OCI-LY7 (cell line): ENCODE results near the gene IFI27L1. TPM values are rescaled to one million over a fixed set of nuclear protein-coding genes. Genes with fewer than 3 reads are reported as not detected.

ENCODE experiments used
- Bru-seq: library from RNA; stranded (reverse); fragments of 400-500 nt; gene quantifications from one replicate; lab custom pipeline; 2021; lab: Mats Ljungman, UMichigan
- BruChase-seq, 2 experiments: library from RNA; stranded (reverse); fragments of 400-500 nt; gene quantifications; one replicate each; lab custom pipeline; 2021; lab: Mats Ljungman, UMichigan
- BruUV-seq: library from RNA; stranded (reverse); fragments of 400-500 nt; replicated peaks from 2 replicates; lab custom pipeline; 2021; lab: Mats Ljungman, UMichigan
- CTCF ChIA-PET: fragments of 300-600 bp; sonication (Branson Sonifier 250); formaldehyde crosslinking; loops from one replicate; lab custom pipeline; 2022; ENCODE audit warnings: antibody characterized with exemption; ENCODE audit not compliant: unreplicated experiment; lab: Charles Lee
- POLR2A ChIA-PET: fragments of 300-600 bp; sonication (Branson Sonifier 250); formaldehyde crosslinking; loops from one replicate; lab custom pipeline; 2022; ENCODE audit warnings: antibody characterized with exemption; lab: Charles Lee
- DNase-seq: peaks from one replicate; pipeline ENCODE4 v3.0.0-alpha.2; 2015; ENCODE audit warnings: low spot score
- H2AFZ ChIP-seq: fragments of 200-600 bp; sonication (generic), shearing (Covaris generic); 2 replicates; pipeline ENCODE4 v1.6.1; 2014; ENCODE audit warnings: mild to moderate bottlenecking, antibody characterized with exemption, low read length, moderate library complexity
- H3K27ac ChIP-seq: fragments of 200-600 bp; sonication (generic); 2 replicates; pipeline ENCODE4 v1.5.1; 2014; ENCODE audit warnings: mixed run types, low read depth, mild to moderate bottlenecking, moderate library complexity, low read length, inconsistent platforms; ENCODE audit not compliant: poor library complexity, severe bottlenecking
- H3K36me3 ChIP-seq: fragments of 200-600 bp; sonication (generic); 2 replicates; pipeline ENCODE4 v1.6.1; 2014; ENCODE audit warnings: mild to moderate bottlenecking, antibody characterized with exemption, low read length, moderate library complexity, mixed read lengths; ENCODE audit not compliant: insufficient read depth
- H3K4me1 ChIP-seq: fragments of 200-600 bp; sonication (generic); 2 replicates; pipeline ENCODE4 v1.5.1; 2014; ENCODE audit warnings: mild to moderate bottlenecking, low read length; ENCODE audit not compliant: insufficient read depth, poor library complexity, severe bottlenecking
- H3K4me2 ChIP-seq: fragments of 200-600 bp; sonication (generic); 2 replicates; pipeline ENCODE4 v1.6.1; 2014; ENCODE audit warnings: mild to moderate bottlenecking, low read length
- H3K4me3 ChIP-seq: fragments of 200-600 bp; sonication (generic); 2 replicates; pipeline ENCODE4 v1.5.1; 2014; ENCODE audit warnings: mild to moderate bottlenecking, low read depth, low read length; ENCODE audit not compliant: poor library complexity, severe bottlenecking
- H3K79me2 ChIP-seq: fragments of 200-600 bp; sonication (generic); 2 replicates; pipeline ENCODE4 v1.6.1; 2016; ENCODE audit warnings: low read depth, mild to moderate bottlenecking, low read length, moderate library complexity, mixed read lengths; ENCODE audit not compliant: insufficient read depth
- H3K9me2 ChIP-seq: fragments of 200-600 bp; sonication (generic); 2 replicates; pipeline ENCODE4 v1.6.1; 2016; ENCODE audit warnings: mild to moderate bottlenecking, low read length, mixed read lengths; ENCODE audit not compliant: insufficient read depth
- H3K9me3 ChIP-seq: fragments of 200-600 bp; sonication (generic); 2 replicates; pipeline ENCODE4 v1.6.1; 2014; ENCODE audit warnings: mild to moderate bottlenecking, mixed run types, low read length, mixed read lengths
- H4K20me1 ChIP-seq: fragments of 200-600 bp; sonication (generic); 2 replicates; pipeline ENCODE4 v1.6.1; 2014; ENCODE audit warnings: mild to moderate bottlenecking, antibody characterized with exemption, low read length, moderate library complexity, mixed read lengths; ENCODE audit not compliant: insufficient read depth
- CTCF ChIP-seq: fragments of 200-600 bp; sonication (generic); conservative IDR thresholded peaks from 2 replicates; pipeline ENCODE4 v1.5.1; 2014; ENCODE audit warnings: mild to moderate bottlenecking, antibody characterized with exemption, low read length, moderate library complexity, mixed read lengths
- EZH2phosphoT487 ChIP-seq: fragments of 200-600 bp; sonication (generic); IDR thresholded peaks from 2 replicates; pipeline ENCODE4 v1.6.1; 2018; ENCODE audit warnings: low read depth, borderline replicate concordance, mild to moderate bottlenecking, mixed run types, antibody characterized with exemption, low read length, moderate library complexity, mixed read lengths
- intact Hi-C: fragments of 100-400 bp; cut with micrococcal nuclease; formaldehyde crosslinking; loops from one replicate; pipeline ENCODE4 v1.10.0; 2022; ENCODE audit not compliant: unreplicated experiment
- long read RNA-seq: library from polyadenylated mRNA; stranded (forward); transcript quantifications from one replicate; pipeline ENCODE4 v2.0.0, GENCODE V29; 2022
- total RNA-seq, 2 experiments: library from RNA; depleted of rRNA in 1 of 2; stranded (reverse); fragments of >200 nt in 1 of 2; shearing (Covaris generic) in 1 of 2; gene quantifications; 2 replicates each; pipeline ENCODE4 v1.2.3, GENCODE V29; 2014 to 2022

The IFI27L1 gene
- 40.0 and 49.0 TPM in 2 replicates for total RNA-seq (2014; rRNA removed; shearing (Covaris generic))
- 61.5 and 63.4 TPM in 2 replicates for total RNA-seq (2022)
- percentile 73 among the genes with signal in this experiment for Bru-seq, nascent RNA
- percentile 84 among the genes with signal in this experiment for BruChase-seq, experiment 1, labeled RNA remaining after a 6-hour chase
- percentile 83 among the genes with signal in this experiment for BruChase-seq, experiment 2, labeled RNA remaining after a 2-hour chase
- long read RNA-seq, transcript IFI27L1-209 (5 exons, 680 nt): major isoform, 10 of 64 reads
- long read RNA-seq, partial matches to known transcripts: 3 of 64 reads
- long read RNA-seq, other reads (novel, unspliced or antisense): 46 of 64 reads

GRCh38 chr14:94080621-94081385 is at the start of gene IFI27L1, which contains the start of gene DDX24:
TSS of gene IFI27L1 (plus strand) at chr14:94081310. CDS start at chr14:94096938, 15,628 bp downstream.
TSS of gene DDX24 (minus strand) at chr14:94081202. CDS start at chr14:94079742, 1,460 bp downstream.
- H3K4me2 ChIP-seq: peak within 1 kb of the TSS; percentile 98
- H3K9me2 ChIP-seq: peaks cover 5% of the 10 kb centered on the region; the same call in 1 of the 2 replicates
- H3K79me2 ChIP-seq: peaks cover 59% of the 10 kb centered on the region
- TF ChIP-seq EZH2phosphoT487 (no peak), CTCF (no peak)
- peak; percentile 96 for DNase-seq
- BruUV-seq: no TSS peak
- H3K36me3 ChIP-seq: peaks cover 37% of the 10 kb centered on the region
- H4K20me1 ChIP-seq: peaks cover 12% of the 10 kb centered on the region; the same call in 1 of the 2 replicates
- intact Hi-C loops: loop anchor here (2.0 to 5.0 kb wide), 2 partner anchors 46 to 56 kb away; partner anchors contain the start of gene IFI27L2
- H2AFZ ChIP-seq: peak within 1 kb of the TSS; percentile 97
- peaks cover 4% of the 10 kb centered on the region for H3K9me3 ChIP-seq
- H3K4me3 ChIP-seq: peak within 1 kb of the TSS; percentile 91
- peak within 1 kb of the TSS; percentile 50 for H3K27ac ChIP-seq
- peaks cover 38% of the 10 kb centered on the region for H3K4me1 ChIP-seq
- CTCF ChIA-PET: interaction anchor here (1.0 to 1.6 kb wide), 4 partner anchors 12 to 53 kb away, joined by 3 to 6 read pairs (median 3); no protein-coding TSS in a partner anchor
- POLR2A ChIA-PET: interaction anchor here (0.5 to 2.2 kb wide), 9 partner anchors 9 to 123 kb away, joined by 3 to 9 read pairs (median 4); partner anchors contain the start of gene IFI27L2

- H3K79me2 ChIP-seq: no peaks in the 10 kb centered on the region
- no peak overlapping the region for H2AFZ ChIP-seq
- no peaks in the 10 kb centered on the region for H3K9me3 ChIP-seq
- DNase-seq: no peak
- H3K9me2 ChIP-seq: no peaks in the 10 kb centered on the region
- no peak overlapping the region for H3K4me3 ChIP-seq
- no peak overlapping the region for H3K27ac ChIP-seq
- no peaks in the 10 kb centered on the region for H3K4me1 ChIP-seq
- CTCF ChIA-PET: no interaction called here
- H3K36me3 ChIP-seq: no peaks in the 10 kb centered on the region
- TF ChIP-seq EZH2phosphoT487 (no peak), CTCF (no peak)
- POLR2A ChIA-PET: no interaction called here
- intact Hi-C loops: no loop called here
- H4K20me1 ChIP-seq: no peaks in the 10 kb centered on the region
- BruUV-seq: no TSS peak
- H3K4me2 ChIP-seq: no peak overlapping the region
Observed at GRCh38 chr14:94031883-94032279, 49.2 kb upstream of the IFI27L1 start.
